HUES48 (cell line): ENCODE measurements around the gene CXCR6.
A peak's percentile ranks its signal among the peaks of the same experiment; 100 is the strongest.

Experiments used
- H3K27ac ChIP-seq: one replicate; pipeline ENCODE4 v1.7.0; 2013; ENCODE audit warnings: low read depth, low read length, inconsistent platforms
- H3K27me3 ChIP-seq: 2 replicates; pipeline ENCODE4 v1.6.1; 2013; ENCODE audit warnings: mild to moderate bottlenecking, low read length; ENCODE audit not compliant: control insufficient read depth, insufficient read depth
- H3K36me3 ChIP-seq: 2 replicates; pipeline ENCODE4 v1.6.1; 2013; ENCODE audit warnings: low read length; ENCODE audit not compliant: control insufficient read depth, insufficient read depth
- H3K4me1 ChIP-seq: 2 replicates; pipeline ENCODE4 v1.6.1; 2013; ENCODE audit warnings: mild to moderate bottlenecking, low read length; ENCODE audit not compliant: control insufficient read depth, insufficient read depth
- H3K4me3 ChIP-seq: 2 replicates; pipeline ENCODE4 v1.5.1; 2013; ENCODE audit warnings: mild to moderate bottlenecking, low read depth, low read length
- H3K9ac ChIP-seq: 2 replicates; pipeline ENCODE4 v1.6.1; 2013; ENCODE audit warnings: mild to moderate bottlenecking, low read depth, low read length, moderate library complexity
- H3K9me3 ChIP-seq: 2 replicates; pipeline ENCODE4 v1.6.1; 2013; ENCODE audit warnings: low read length; ENCODE audit not compliant: control insufficient read depth, insufficient read depth

CXCR6 gene

GRCh38 chr3:45981346-45982074, 38.2 kb downstream of the CXCR6 start:
- no peaks in the 10 kb centered on the region for H3K27me3 ChIP-seq
- H3K4me1 ChIP-seq: no peaks in the 10 kb centered on the region
- no peaks in the 10 kb centered on the region for H3K9me3 ChIP-seq
- H3K27ac ChIP-seq: no peak overlapping the region
- H3K36me3 ChIP-seq: peaks cover 82% of the 10 kb centered on the region
- H3K9ac ChIP-seq: no peak overlapping the region
- no peak overlapping the region for H3K4me3 ChIP-seq

- no peak overlapping the region for H3K9ac ChIP-seq
- H3K27me3 ChIP-seq: no peaks in the 10 kb centered on the region
- no peak overlapping the region for H3K4me3 ChIP-seq
- peaks cover 61% of the 10 kb centered on the region for H3K36me3 ChIP-seq
- no peaks in the 10 kb centered on the region for H3K4me1 ChIP-seq
- H3K9me3 ChIP-seq: no peaks in the 10 kb centered on the region
- H3K27ac ChIP-seq: no peak overlapping the region
Measured at GRCh38 chr3:45983770-45984169, 40.5 kb downstream of the CXCR6 start.

- Histone ChIP-seq H3K36me3 (peaks cover 54% of the 10 kb centered on the region), H3K4me1 (no peaks in the 10 kb centered on the region; the same call in 1 of the 2 replicates), H3K27me3 (no peaks in the 10 kb centered on the region), H3K9me3 (no peaks in the 10 kb centered on the region), H3K4me3 (no peak overlapping the region), H3K27ac (no peak overlapping the region), H3K9ac (no peak overlapping the region)
Measured at GRCh38 chr3:45984331-45985312, 41.4 kb downstream of the CXCR6 start.

- Histone ChIP-seq H3K4me1 (no peaks in the 10 kb centered on the region; the same call in 1 of the 2 replicates), H3K36me3 (peaks cover 45% of the 10 kb centered on the region), H3K9me3 (no peaks in the 10 kb centered on the region), H3K9ac (no peak overlapping the region), H3K27me3 (no peaks in the 10 kb centered on the region), H3K27ac (no peak overlapping the region), H3K4me3 (no peak overlapping the region)
Measured at GRCh38 chr3:45985532-45986302, 42.5 kb downstream of the CXCR6 start.

- Histone ChIP-seq H3K9ac (no peak overlapping the region), H3K4me3 (no peak overlapping the region), H3K27ac (peak overlapping the region; percentile 7), H3K36me3 (peaks cover 38% of the 10 kb centered on the region), H3K9me3 (no peaks in the 10 kb centered on the region), H3K4me1 (no peaks in the 10 kb centered on the region; the same call in 1 of the 2 replicates), H3K27me3 (no peaks in the 10 kb centered on the region)
Measured at GRCh38 chr3:45986303-45986982, 43.2 kb downstream of the CXCR6 start.

- H3K4me1 ChIP-seq: peaks cover 9% of the 10 kb centered on the region
- no peaks in the 10 kb centered on the region for H3K9me3 ChIP-seq
- peaks cover 26% of the 10 kb centered on the region for H3K36me3 ChIP-seq
- no peaks in the 10 kb centered on the region for H3K27me3 ChIP-seq
- H3K9ac ChIP-seq: no peak overlapping the region
- H3K27ac ChIP-seq: no peak overlapping the region
- no peak overlapping the region for H3K4me3 ChIP-seq
Measured at GRCh38 chr3:45987368-45988291, 44.4 kb downstream of the CXCR6 start.

GRCh38 chr3:45988362-45988761, 45.1 kb downstream of the CXCR6 start:
- Histone ChIP-seq H3K4me1 (peaks cover 16% of the 10 kb centered on the region), H3K4me3 (no peak overlapping the region), H3K9me3 (no peaks in the 10 kb centered on the region), H3K9ac (no peak overlapping the region), H3K27me3 (no peaks in the 10 kb centered on the region), H3K36me3 (peaks cover 19% of the 10 kb centered on the region), H3K27ac (no peak overlapping the region)

- Histone ChIP-seq H3K9me3 (no peaks in the 10 kb centered on the region), H3K9ac (no peak overlapping the region), H3K4me1 (peaks cover 19% of the 10 kb centered on the region), H3K4me3 (no peak overlapping the region), H3K36me3 (peaks cover 14% of the 10 kb centered on the region), H3K27ac (no peak overlapping the region), H3K27me3 (no peaks in the 10 kb centered on the region)
Measured at GRCh38 chr3:45988804-45989203, 45.5 kb downstream of the CXCR6 start.

- Histone ChIP-seq H3K4me1 (peaks cover 29% of the 10 kb centered on the region), H3K9ac (no peak overlapping the region), H3K4me3 (no peak overlapping the region), H3K36me3 (peaks cover under 1% of the 10 kb centered on the region; the same call in 1 of the 2 replicates), H3K27me3 (no peaks in the 10 kb centered on the region), H3K27ac (no peak overlapping the region), H3K9me3 (no peaks in the 10 kb centered on the region)
Measured at GRCh38 chr3:45990181-45990580, 46.9 kb downstream of the CXCR6 start.
